WTC11 (cell line): ENCODE data around the gene RDH12. TPM values are rescaled to one million over a fixed set of nuclear protein-coding genes. Genes with fewer than 3 reads are reported as not detected.

ENCODE experiments used
- ATAC-seq: fragments of 200-7000 bp; cut with Tn5 transposase; 2 replicates; pipeline ENCODE4 v1.10.0; 2021; ENCODE audit warnings: mild to moderate bottlenecking, moderate library complexity
- CTCF ChIA-PET: fragments of 300-600 bp; sonication (Branson Sonifier 250); formaldehyde crosslinking; loops from one replicate; lab custom pipeline; 2021; ENCODE audit warnings: antibody characterized with exemption; lab: Charles Lee
- POLR2A ChIA-PET: fragments of 350-600 bp; sonication (Branson Sonifier 250); formaldehyde crosslinking; loops from one replicate; lab custom pipeline; 2021; ENCODE audit warnings: antibody characterized with exemption; lab: Charles Lee
- DNase-seq: peaks from one replicate; pipeline ENCODE4 v3.0.0; 2021; ENCODE audit warnings: low spot score
- H3K27ac Mint-ChIP-seq: 2 replicates; pipeline ENCODE4 v1.8.0; 2021; ENCODE audit warnings: mixed read lengths
- H3K27me3 Mint-ChIP-seq: 2 replicates; pipeline ENCODE4 v1.8.0; 2021; ENCODE audit warnings: low read depth, mild to moderate bottlenecking, moderate library complexity, mixed read lengths
- H3K36me3 Mint-ChIP-seq: 2 replicates; pipeline ENCODE4 v1.8.0; 2021; ENCODE audit warnings: mixed read lengths
- H3K4me1 Mint-ChIP-seq: 2 replicates; pipeline ENCODE4 v1.8.0; 2022; ENCODE audit warnings: mixed read lengths
- H3K4me3 Mint-ChIP-seq: 2 replicates; pipeline ENCODE4 v1.8.0; 2021; ENCODE audit warnings: mild to moderate bottlenecking, moderate library complexity, mixed read lengths
- H3K9me3 Mint-ChIP-seq: 2 replicates; pipeline ENCODE4 v1.8.0; 2021; ENCODE audit warnings: mixed read lengths
- AR ChIP-seq: fragments of 250-450 bp; sonication (Bioruptor Pico); IDR thresholded peaks from 2 replicates; pipeline ENCODE4 v1.9.0; 2021; ENCODE audit warnings: mild to moderate bottlenecking
- ATF3 ChIP-seq: sonication (generic); formaldehyde crosslinking; conservative IDR thresholded peaks from 2 replicates; pipeline ENCODE4 v1.8.1; 2022; ENCODE audit warnings: mild to moderate bottlenecking, missing genetic modification reagents
- CBFB ChIP-seq: sonication (generic); formaldehyde crosslinking; IDR thresholded peaks from 2 replicates; pipeline ENCODE4 v1.8.1; 2022; ENCODE audit warnings: mild to moderate bottlenecking, low read depth, missing genetic modification reagents
- EMX1 ChIP-seq: fragments of 250-450 bp; sonication (Bioruptor Pico); IDR thresholded peaks from 2 replicates; pipeline ENCODE4 v1.8.0; 2021; ENCODE audit warnings: mild to moderate bottlenecking
- ESRRA ChIP-seq: sonication (generic); formaldehyde crosslinking; IDR thresholded peaks from 2 replicates; pipeline ENCODE4 v1.8.1; 2022; ENCODE audit warnings: mild to moderate bottlenecking, missing genetic modification reagents, borderline replicate concordance
- ETV6 ChIP-seq: sonication (generic); formaldehyde crosslinking; IDR thresholded peaks from 2 replicates; pipeline ENCODE4 v1.8.1; 2022; ENCODE audit warnings: mild to moderate bottlenecking, missing genetic modification reagents
- FOXK1 ChIP-seq: sonication (generic); formaldehyde crosslinking; IDR thresholded peaks from 2 replicates; pipeline ENCODE4 v1.8.0; 2022; ENCODE audit warnings: mild to moderate bottlenecking, moderate library complexity, missing genetic modification reagents
- GRHL2 ChIP-seq: fragments of 250-450 bp; sonication (Bioruptor Pico); IDR thresholded peaks from 2 replicates; pipeline ENCODE4 v1.8.0; 2022; ENCODE audit warnings: mild to moderate bottlenecking, moderate library complexity; ENCODE audit not compliant: insufficient replicate concordance, severe bottlenecking
- JUN ChIP-seq: sonication (generic); formaldehyde crosslinking; IDR thresholded peaks from 2 replicates; pipeline ENCODE4 v1.8.0; 2023; ENCODE audit warnings: mild to moderate bottlenecking, missing genetic modification reagents
- MXD4 ChIP-seq: fragments of 250-450 bp; sonication (Bioruptor Pico); IDR thresholded peaks from 2 replicates; pipeline ENCODE4 v1.8.0; 2021; ENCODE audit warnings: mild to moderate bottlenecking, moderate library complexity, borderline replicate concordance
- NR2C2 ChIP-seq: sonication (generic); formaldehyde crosslinking; IDR thresholded peaks from 2 replicates; pipeline ENCODE4 v1.8.0; 2022; ENCODE audit warnings: mild to moderate bottlenecking, missing genetic modification reagents
- SP1 ChIP-seq: sonication (generic); formaldehyde crosslinking; conservative IDR thresholded peaks from 2 replicates; pipeline ENCODE4 v1.8.1; 2022; ENCODE audit warnings: missing genetic modification reagents
- TEAD1 ChIP-seq: sonication (generic); formaldehyde crosslinking; IDR thresholded peaks from 2 replicates; pipeline ENCODE4 v1.8.0; 2022; ENCODE audit warnings: mild to moderate bottlenecking, missing genetic modification reagents
- ZBTB43 ChIP-seq: sonication (generic); formaldehyde crosslinking; IDR thresholded peaks from 2 replicates; pipeline ENCODE4 v1.8.1; 2023; ENCODE audit warnings: mild to moderate bottlenecking, missing genetic modification reagents
- ZNF138 ChIP-seq: sonication (generic); formaldehyde crosslinking; conservative IDR thresholded peaks from 2 replicates; pipeline ENCODE4 v1.8.1; 2022; ENCODE audit warnings: mild to moderate bottlenecking, moderate library complexity, missing genetic modification reagents
- ZNF416 ChIP-seq: fragments of 250-450 bp; sonication (Bioruptor Pico); IDR thresholded peaks from 2 replicates; pipeline ENCODE4 v1.9.0; 2021; ENCODE audit warnings: mild to moderate bottlenecking, inconsistent platforms
- ZNF671 ChIP-seq: fragments of 250-450 bp; sonication (Bioruptor Pico); IDR thresholded peaks from 2 replicates; pipeline ENCODE4 v1.8.0; 2021; ENCODE audit warnings: mild to moderate bottlenecking
- total RNA-seq: library from RNA; stranded (reverse); gene quantifications from 3 replicates; pipeline ENCODE4 v1.2.3, GENCODE V29; 2021
- TF ChIP-seq, protein P1 (sequence below): fragments of 250-450 bp; sonication (Bioruptor Pico); IDR thresholded peaks from 2 replicates; pipeline ENCODE4 v1.8.0; 2021; ENCODE audit warnings: mild to moderate bottlenecking
- TF ChIP-seq, protein P2 (sequence below): sonication (generic); formaldehyde crosslinking; IDR thresholded peaks from 2 replicates; pipeline ENCODE4 v1.8.1; 2022; ENCODE audit warnings: mild to moderate bottlenecking, missing genetic modification reagents, moderate library complexity, borderline replicate concordance
- TF ChIP-seq, protein P3 (sequence below): sonication (generic); formaldehyde crosslinking; IDR thresholded peaks from 2 replicates; pipeline ENCODE4 v1.8.0; 2022; ENCODE audit warnings: mild to moderate bottlenecking, missing genetic modification reagents
- TF ChIP-seq, protein P4 (sequence below): fragments of 250-450 bp; sonication (Bioruptor Pico); IDR thresholded peaks from 2 replicates; pipeline ENCODE4 v1.9.0; 2021; ENCODE audit warnings: mild to moderate bottlenecking, borderline replicate concordance

RDH12 gene
- total RNA-seq, 1 experiment from 2014 or later: 0.77 TPM

DNA sequence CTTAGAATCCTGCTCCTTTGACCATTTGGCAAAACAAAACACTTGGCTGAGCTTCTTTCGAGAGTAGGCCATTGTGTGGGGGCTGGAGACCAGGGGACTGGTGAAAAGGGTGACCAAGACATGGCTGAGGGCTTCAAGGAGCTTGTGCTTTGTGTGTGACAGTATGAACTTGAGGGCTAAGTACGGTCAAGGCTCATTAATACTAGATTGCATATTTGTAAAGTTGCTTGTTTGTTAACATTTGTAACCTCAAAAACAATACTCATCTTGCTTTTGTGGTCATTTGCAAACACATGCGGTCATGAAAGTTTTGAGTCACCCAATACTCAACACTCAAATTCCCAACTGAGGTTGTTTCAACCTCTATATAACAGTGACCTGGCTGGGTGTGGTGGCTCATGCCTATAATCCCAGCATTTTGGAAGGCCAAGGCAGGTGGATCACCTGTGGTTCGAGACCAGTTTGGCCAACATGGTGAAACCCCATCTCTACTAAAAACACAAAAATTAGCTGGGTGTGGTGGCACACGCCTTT, 72.2 kb downstream of the RDH12 start:
- Mint-ChIP-seq H3K4me1 (no peaks in the 10 kb centered on the region), H3K9me3 (no peaks in the 10 kb centered on the region), H3K36me3 (peaks cover 67% of the 10 kb centered on the region), H3K27ac (no peak overlapping the region), H3K27me3 (no peaks in the 10 kb centered on the region), H3K4me3 (no peak overlapping the region)
- ChIA-PET POLR2A (no interaction called here), CTCF (no interaction called here)
- TF ChIP-seq MXD4 (CRISPR knock-in tag): no peak
- TF ChIP-seq AR (CRISPR knock-in tag): no peak
- TF ChIP-seq, protein P1, sequence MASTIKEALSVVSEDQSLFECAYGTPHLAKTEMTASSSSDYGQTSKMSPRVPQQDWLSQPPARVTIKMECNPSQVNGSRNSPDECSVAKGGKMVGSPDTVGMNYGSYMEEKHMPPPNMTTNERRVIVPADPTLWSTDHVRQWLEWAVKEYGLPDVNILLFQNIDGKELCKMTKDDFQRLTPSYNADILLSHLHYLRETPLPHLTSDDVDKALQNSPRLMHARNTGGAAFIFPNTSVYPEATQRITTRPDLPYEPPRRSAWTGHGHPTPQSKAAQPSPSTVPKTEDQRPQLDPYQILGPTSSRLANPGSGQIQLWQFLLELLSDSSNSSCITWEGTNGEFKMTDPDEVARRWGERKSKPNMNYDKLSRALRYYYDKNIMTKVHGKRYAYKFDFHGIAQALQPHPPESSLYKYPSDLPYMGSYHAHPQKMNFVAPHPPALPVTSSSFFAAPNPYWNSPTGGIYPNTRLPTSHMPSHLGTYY (CRISPR knock-in tag): no peak
- no peak for DNase-seq
- ATAC-seq: no peak

- no peak for ATAC-seq
- TF ChIP-seq ZNF416 (CRISPR knock-in tag) (no peak), ZBTB43 (CRISPR knock-in tag) (no peak), EMX1 (CRISPR knock-in tag) (no peak), NR2C2 (CRISPR knock-in tag) (no peak), ESRRA (CRISPR knock-in tag) (no peak), GRHL2 (no peak), ATF3 (CRISPR knock-in tag) (no peak), JUN (CRISPR knock-in tag) (no peak), ZNF671 (CRISPR knock-in tag) (no peak), FOXK1 (CRISPR knock-in tag) (no peak), ETV6 (no peak), CBFB (no peak), ZNF138 (CRISPR knock-in tag) (no peak), SP1 (CRISPR knock-in tag) (no peak), TEAD1 (CRISPR knock-in tag) (no peak)
- TF ChIP-seq, protein P2, sequence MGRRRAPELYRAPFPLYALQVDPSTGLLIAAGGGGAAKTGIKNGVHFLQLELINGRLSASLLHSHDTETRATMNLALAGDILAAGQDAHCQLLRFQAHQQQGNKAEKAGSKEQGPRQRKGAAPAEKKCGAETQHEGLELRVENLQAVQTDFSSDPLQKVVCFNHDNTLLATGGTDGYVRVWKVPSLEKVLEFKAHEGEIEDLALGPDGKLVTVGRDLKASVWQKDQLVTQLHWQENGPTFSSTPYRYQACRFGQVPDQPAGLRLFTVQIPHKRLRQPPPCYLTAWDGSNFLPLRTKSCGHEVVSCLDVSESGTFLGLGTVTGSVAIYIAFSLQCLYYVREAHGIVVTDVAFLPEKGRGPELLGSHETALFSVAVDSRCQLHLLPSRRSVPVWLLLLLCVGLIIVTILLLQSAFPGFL (CRISPR knock-in tag): no peak
- TF ChIP-seq, protein P3, sequence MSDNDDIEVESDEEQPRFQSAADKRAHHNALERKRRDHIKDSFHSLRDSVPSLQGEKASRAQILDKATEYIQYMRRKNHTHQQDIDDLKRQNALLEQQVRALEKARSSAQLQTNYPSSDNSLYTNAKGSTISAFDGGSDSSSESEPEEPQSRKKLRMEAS (CRISPR knock-in tag): no peak
- TF ChIP-seq, protein P4, sequence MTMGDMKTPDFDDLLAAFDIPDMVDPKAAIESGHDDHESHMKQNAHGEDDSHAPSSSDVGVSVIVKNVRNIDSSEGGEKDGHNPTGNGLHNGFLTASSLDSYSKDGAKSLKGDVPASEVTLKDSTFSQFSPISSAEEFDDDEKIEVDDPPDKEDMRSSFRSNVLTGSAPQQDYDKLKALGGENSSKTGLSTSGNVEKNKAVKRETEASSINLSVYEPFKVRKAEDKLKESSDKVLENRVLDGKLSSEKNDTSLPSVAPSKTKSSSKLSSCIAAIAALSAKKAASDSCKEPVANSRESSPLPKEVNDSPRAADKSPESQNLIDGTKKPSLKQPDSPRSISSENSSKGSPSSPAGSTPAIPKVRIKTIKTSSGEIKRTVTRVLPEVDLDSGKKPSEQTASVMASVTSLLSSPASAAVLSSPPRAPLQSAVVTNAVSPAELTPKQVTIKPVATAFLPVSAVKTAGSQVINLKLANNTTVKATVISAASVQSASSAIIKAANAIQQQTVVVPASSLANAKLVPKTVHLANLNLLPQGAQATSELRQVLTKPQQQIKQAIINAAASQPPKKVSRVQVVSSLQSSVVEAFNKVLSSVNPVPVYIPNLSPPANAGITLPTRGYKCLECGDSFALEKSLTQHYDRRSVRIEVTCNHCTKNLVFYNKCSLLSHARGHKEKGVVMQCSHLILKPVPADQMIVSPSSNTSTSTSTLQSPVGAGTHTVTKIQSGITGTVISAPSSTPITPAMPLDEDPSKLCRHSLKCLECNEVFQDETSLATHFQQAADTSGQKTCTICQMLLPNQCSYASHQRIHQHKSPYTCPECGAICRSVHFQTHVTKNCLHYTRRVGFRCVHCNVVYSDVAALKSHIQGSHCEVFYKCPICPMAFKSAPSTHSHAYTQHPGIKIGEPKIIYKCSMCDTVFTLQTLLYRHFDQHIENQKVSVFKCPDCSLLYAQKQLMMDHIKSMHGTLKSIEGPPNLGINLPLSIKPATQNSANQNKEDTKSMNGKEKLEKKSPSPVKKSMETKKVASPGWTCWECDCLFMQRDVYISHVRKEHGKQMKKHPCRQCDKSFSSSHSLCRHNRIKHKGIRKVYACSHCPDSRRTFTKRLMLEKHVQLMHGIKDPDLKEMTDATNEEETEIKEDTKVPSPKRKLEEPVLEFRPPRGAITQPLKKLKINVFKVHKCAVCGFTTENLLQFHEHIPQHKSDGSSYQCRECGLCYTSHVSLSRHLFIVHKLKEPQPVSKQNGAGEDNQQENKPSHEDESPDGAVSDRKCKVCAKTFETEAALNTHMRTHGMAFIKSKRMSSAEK (CRISPR knock-in tag): no peak
- ChIA-PET POLR2A (no interaction called here), CTCF (no interaction called here)
- no peak overlapping the region for H3K4me3 Mint-ChIP-seq
- H3K27ac Mint-ChIP-seq: no peak overlapping the region
- no peaks in the 10 kb centered on the region for H3K9me3 Mint-ChIP-seq
- peaks cover 67% of the 10 kb centered on the region for H3K36me3 Mint-ChIP-seq
- no peaks in the 10 kb centered on the region for H3K27me3 Mint-ChIP-seq
- no peak for DNase-seq
- H3K4me1 Mint-ChIP-seq: no peaks in the 10 kb centered on the region
Measured at GRCh38 chr14:67776653-67777322, 75.1 kb downstream of the RDH12 start.
